Stimulated activated CD4-positive, alpha-beta T cell treated with anti-CD3 and anti-CD28 coated beads, Interleukin-12 subunit alpha, Interleukin-12 subunit beta, amount 100 ng/mL, for 48 hours (primary cell): ENCODE results near the gene SLC13A4.
A peak's percentile ranks its signal among the peaks of the same experiment; 100 is the strongest.

ENCODE experiments used
- DNase-seq, 3 donors: peaks; one replicate each; pipeline ENCODE4 v3.0.0-alpha.2; 2020; ENCODE audit warnings: low read depth in 2 of 3, low spot score in 1 of 3

Gene SLC13A4

DNA sequence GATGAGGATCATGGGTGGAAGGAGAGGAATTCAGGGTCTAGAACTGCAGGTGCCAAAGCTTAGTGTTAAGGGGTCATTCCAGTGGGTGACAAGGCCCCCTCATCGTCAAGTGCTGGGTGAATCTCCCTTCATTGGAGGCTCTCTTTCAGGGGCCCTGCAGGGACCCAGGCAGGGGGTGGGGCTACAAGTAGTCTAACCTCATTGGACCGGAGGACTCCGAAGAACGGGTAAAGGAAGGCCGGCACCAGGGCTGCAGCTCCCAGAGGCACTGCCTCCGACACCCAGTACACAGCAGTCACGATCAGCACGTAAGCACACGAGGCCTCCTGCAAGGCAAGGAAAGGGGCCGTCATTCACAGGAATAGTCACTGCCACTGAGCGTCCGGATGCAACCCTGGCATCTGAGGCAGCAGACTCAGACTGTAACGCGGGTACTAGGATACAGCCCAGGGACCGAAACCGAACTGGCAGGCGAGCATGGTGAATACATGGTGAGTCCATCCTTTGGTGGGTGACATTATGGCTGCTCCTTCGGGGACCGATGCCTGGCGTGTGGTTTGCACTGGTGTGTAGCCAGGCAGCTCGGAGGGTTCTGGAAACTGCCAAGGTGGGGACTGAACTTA, 6.7 kb downstream of the SLC13A4 start:
- DNase-seq: no peak

DNA sequence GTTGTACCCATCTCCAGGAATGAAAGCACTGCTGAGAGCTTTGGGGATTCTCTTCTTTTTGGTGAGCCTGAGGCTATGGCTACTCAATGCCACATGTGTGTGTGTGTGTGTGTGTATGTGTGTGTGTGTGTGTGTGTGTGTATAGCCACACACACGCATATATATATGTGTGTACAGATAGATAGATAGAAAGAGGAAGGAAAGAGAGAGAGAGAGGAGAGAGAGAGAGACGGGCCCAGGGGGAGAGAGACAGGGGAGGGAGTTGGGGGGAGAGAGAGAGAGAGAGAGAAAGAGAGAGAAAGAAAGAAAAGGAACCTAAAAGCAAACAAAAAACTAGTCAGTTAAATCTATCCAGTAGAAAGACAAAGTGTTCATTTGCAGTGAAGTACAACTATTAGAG, 8.3 kb downstream of the SLC13A4 start:
- DNase-seq: no peak

DNA sequence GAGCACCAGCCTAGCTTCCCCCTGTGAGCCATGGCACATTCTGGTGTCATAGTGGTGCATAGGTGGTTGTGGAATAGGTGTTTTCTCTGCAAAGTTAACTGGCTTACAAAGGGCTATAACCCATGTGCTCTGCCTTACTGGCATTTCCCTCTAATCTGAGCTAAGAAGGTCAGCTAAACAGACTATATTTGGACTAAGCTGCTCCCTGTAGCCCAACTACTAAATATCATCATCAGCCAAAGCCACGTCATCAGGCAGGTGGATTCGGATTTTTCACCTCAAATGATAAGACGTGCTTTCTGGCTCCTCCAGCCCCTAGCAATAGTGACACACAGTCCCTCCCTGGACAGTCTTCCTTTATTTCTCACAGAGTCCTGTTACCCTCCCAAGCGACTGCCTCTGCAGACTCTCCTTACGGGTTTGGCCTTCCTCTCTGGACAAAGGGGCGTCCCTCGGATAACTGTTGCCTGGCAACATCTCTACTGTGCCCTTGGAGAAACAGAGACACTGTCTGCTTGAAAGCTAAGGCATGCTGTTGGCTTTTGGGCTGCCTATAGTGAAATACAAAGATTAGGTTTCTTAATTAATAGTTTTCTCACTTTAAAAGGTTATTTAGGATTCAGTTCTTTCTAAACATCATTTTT, 9.1 kb downstream of the SLC13A4 start:
- DNase-seq: no peak

DNA sequence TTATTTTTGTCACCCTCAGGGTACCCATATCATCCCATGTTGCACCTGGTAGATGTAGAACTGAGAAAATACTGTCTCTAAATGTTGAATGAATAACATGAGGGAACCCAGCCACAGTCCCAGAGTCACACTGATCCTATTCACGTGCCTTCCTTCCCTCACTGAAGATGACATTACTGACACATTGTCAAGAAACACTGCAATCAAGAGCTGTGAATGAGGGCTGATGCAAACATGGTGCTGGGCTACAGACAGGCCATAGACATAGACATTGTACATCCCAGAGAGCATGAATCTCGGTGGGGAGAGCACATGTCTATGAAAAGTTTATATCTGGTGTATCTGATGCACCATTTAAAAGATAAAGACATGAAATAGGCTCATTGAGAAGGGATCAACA, 9.8 kb downstream of the SLC13A4 start:
- DNase-seq: no peak

DNA sequence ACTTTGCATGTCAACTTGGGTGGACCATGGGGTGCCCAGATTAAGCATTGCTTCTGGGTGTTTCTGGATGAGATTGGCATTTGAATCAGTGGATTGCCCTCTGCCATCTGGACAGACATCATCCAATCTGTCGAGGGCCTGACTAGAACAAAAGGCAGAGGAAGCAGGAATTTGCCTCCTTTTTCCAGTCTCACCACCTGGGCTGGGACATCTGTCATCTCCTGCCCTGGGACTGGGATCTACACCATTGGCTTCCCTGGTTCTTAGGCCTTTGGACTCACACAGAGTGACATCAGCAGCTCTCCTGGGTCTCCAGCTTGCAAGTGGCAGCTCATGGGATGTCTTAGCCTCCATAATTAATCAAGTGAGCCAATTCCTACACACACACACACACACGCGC, 10.3 kb downstream of the SLC13A4 start:
- no peak for DNase-seq

DNA sequence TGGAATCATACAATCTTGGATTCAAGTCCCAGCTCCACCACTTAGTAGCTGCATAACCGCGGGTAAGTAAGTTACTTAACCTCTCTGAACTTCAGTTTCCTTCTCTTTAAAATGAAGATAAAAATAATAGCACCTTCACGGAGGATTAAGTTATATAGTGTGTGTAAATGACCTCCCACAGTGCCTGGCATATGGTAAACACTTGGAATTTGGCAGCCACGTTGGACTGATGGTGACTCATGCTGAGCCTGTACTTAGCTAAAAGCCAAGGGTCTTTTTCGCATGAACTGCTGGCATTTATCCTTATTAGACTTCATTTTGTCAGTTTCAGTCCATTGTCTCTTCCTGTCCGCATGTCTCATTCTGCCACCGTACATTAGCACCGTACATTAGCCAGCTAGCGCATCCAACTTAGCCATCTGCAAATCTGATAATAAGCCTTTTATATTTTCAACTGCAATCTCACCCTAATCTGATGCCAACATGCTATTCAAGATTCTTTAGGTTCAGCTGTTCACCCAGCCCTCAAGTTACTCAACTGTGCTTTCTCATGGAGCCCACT, 11.2 kb downstream of the SLC13A4 start:
- no peak for DNase-seq

DNA sequence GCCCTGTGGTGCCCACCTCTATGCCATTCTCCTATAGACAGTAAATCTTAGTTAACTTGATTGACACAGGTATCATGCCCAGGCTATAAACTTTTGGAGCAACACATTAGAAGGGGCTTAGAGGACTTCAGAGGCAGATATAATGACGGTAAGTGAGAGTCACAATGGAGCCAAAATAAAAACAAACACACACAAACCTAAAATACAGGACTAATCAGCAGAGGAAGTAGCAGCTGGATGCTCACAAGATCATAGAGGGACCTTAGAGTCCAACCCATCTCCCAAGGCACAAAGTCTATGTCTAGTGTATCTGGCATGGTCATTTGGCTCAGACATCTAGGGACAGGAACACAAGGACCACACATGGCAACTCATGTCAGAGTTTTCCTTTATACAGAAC, 12.3 kb downstream of the SLC13A4 start:
- no peak for DNase-seq

DNA sequence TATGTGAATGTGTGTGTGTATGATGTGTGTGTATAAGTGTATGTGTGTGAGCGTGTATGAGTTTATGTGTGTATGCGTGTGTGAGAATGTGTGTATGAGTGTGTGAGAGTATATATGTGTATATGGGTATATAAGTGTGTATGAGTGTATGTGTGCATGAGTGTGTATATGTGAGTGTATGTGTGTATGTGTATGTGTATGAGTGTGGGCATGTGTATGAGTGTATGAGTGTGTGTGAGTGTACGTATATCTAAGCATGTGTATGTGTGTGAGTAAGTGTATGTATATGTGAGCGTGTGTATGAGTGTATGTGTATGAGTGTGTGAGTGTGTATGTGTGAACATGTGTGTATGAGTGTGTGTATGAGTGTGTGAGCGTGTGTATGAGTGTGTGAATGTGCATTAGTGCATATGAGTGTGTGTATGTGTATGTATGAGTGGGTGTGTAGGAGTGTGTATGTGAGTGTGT, 12.9 kb downstream of the SLC13A4 start:
- no peak for DNase-seq

DNA sequence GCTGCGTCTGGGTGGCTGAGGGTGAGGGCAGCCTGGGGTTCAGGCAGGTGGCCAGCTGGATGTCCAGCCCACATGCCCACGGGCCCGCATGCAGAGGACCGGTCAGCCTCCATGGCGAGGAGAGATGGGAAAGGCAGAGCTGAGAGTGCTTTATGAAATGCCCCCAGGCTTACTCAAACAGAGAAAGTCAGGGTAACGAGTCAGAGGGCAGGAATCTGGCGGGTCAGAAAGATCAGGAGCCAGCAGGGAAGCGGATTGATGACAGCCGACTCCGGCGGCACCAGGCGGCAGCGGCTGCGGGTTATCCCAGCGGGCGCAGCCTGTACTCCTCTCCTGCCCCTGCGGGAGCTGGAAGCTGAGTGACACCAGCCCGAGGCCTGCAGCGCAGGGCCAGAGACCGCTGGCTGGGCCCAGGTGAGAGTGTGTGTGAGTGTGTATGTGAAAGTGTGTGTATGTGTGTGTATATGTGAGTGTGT, 13.4 kb downstream of the SLC13A4 start:
- no peak for DNase-seq

DNA sequence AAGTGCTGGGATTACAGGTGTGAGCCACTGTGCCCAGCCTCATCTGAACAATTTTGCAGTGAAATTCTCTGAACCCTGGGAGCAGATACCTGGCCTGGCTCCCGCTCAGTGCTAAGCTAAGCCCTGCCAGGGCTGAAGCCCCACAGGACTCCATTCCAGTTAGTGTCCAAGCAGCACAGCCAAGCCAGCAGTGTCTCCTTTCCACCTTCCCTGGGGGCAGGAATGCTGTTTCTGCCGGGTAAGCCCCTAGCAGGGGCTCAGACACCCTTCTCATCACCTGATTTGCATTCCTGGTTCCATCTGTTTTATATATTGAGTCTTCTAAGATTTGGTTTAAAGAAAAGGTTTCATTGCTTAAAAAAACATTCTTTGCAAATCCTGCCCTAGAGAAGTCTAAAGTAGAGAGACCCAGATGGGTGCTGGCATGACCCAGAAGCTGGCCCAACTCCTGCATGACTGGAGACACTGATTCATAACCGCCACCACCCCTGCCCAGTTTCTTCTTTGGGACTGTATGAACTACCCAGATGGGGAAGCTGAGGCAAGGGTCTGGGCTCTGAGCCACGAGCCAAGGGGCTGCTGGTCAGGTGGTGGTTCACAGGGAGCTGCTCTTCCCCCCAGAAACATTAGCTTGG, 14.0 kb downstream of the SLC13A4 start:
- no peak for DNase-seq

DNA sequence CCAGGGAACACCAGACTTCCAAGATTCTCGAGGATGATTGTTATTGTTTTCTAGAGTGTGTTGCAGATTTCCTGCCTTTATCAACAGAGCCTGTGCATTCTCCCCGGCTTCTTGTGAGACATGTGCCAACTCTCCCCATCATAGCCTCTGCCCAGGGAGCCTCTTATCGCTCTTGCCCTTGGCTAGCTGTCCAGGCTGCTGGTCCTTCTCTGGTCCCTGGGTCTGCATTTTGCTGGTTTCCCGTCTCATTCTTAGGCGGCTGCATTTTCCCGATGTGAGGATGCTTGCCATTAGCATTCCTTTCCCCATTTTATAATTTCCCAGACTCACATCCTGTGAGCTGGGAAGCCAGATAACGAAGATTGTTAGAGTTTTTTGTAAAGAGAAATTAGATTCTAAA, 15.2 kb downstream of the SLC13A4 start:
- DNase-seq: no peak

DNA sequence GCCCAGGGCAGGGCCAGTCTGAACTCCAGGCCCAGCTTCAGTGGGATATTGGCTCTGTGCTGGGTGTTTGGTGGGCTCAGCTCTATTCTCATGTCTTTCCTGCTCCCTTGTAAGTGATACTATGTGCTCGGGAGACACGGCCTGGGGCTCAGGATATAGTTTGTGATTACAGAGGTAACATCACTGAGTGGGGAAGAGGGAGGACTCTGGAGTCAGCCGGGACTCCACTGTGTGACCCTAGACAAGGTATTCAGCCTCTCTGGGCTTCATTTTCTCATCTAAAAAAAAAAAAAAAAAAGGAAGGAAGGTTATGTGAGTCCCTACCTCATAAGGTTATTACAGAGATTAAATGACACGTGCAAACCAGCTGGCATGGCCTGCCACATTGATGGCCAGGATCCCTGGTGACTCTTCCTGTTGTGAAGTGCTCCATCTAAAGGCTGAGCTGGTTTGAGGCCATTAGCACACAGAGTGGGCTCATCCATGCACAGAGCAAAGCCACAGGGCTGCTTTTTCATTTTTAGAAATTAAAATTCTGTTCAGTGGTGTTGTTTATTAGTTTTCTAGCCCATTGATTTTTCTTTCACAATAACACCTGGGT, 15.7 kb downstream of the SLC13A4 start:
- no peak for DNase-seq

DNA sequence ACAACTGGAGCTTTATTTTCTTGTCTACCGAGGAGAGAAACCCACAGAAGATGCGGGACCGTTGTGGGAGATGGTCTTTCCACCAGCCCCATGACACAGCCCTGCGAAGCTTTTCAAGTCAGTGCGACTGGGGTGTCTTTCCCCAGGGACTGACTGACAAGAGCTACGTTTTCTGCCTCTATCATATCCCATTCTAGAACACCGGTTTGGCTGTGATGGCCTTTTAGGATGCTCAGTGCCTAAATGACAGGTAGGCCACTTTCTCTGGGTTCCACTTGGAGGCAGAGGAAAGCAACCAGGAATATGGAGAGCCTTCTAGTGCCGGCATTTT, 16.9 kb downstream of the SLC13A4 start:
- DNase-seq: no peak

DNA sequence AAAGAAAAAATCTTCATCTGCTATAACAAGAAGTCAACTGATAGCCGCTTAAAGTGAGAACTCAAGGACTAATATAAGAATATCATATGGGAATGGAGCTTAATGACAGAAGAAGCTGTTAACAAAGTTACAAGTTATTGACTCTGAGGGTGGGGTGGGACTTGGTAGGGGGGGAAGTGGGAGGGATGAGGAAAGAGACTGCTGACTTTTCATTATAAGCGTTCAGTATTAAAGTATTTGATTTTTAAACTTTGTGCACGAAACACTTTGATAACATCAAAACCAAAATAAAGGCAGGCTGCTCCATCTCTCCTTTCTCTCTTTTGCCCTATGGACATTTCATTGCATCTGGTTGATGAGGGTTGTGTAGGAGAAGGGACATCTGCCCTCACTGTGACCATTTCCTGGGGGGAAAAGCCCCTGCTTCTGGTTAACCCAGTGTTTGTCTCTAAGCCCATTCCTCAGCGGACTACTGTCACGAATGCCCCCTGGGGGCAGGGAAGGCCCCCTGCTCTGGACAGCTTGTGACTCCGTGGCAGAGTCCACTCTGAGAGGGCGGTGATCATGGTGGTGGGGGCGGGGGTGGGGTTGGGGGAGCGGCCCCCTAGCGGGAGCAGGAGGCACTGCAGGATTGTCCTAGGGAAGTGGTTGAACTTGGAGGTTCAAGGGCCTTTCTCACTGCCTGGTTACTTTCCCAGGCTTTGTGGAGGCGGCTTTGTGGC, 17.4 kb downstream of the SLC13A4 start:
- peak in 1 of 3 donors; percentile 14 for DNase-seq

DNA sequence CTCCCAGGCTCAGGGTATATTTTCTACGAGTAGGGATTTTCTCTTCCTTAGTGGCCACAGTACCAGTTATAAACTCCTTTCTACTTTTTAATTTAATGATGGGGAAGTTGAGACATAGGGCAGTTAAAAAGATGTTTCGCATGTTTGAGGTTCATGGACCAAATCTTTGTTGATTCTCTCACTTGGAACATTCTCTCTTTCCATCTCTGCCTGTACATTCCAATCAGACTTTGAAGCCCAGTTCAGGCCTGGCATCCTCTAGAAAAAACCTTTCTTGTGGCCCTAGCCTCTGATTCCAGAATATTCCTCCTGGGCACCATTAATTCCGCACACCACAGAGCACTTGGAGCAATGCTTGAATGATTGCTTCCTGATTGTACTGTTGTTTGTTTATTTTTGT, 18.5 kb downstream of the SLC13A4 start:
- DNase-seq: no peak

DNA sequence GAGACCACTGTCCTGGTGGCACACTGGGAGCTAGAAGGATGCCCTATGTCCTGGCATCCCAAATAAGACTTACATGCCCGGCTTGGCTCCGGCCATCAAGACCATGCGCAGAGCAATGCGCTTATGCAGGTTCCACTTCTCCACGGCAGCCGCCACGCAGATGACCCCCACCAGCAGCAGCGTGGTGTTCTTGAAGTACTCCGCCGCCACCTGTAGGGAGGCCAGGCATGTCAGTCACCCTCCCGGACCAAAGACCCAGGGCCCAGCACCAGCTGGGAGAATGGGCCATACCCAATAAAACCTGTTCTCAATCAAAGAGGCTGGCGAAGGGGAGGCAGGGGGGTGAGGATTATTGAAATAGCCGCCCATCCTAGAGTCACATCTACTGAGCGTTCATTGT, 19.9 kb downstream of the SLC13A4 start:
- DNase-seq: no peak

DNA sequence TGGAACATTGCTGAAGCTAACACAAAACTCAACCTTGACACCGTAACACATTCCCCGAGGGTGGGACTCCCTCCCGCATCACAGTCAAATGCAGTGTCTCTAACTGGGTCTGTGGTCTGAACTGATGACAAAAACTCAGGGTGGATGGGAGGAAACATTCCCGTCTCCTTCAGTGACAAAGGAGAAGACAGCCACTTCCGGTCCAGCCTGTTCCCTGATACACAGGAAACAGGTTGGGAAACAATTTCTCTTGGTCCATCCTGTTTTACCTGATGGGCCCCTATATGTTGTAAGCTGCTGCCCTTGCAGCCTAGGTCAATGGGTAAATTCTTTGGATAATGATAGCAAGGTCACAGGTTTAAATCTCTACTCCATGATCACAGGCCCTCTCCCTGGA, 20.4 kb downstream of the SLC13A4 start:
- no peak for DNase-seq

DNA sequence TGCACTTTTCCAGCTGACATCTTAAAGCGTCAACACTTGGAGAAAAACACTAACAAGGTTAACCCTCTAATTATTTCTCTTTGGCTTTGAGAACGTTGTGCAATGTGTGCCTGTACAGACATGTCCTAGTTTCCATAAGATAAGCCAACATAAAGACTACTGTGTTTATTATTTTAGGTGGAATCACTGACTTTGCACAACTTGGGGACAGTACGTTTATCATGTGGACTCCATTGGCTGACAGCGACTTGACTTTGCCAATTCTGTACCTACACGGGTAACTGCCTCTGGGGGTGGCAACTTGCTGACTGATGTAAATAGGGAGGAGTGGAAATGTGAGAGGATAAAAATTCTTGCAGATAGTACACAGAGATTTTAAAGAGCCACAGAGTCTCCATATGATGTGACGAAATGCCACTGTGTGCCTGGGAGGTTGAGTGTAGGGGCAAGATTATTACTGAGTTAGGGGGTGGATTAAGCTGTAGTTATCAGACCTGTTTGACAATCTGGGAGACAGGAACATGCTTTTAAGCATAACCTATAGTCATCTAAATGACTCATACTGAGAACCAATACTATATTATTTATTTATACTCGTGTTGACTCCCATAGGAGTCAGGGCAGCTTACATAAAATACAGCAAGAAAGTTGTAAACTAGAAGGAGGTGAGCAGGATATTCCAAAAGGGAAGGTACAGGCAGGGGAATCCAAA, 21.0 kb downstream of the SLC13A4 start:
- DNase-seq: no peak

DNA sequence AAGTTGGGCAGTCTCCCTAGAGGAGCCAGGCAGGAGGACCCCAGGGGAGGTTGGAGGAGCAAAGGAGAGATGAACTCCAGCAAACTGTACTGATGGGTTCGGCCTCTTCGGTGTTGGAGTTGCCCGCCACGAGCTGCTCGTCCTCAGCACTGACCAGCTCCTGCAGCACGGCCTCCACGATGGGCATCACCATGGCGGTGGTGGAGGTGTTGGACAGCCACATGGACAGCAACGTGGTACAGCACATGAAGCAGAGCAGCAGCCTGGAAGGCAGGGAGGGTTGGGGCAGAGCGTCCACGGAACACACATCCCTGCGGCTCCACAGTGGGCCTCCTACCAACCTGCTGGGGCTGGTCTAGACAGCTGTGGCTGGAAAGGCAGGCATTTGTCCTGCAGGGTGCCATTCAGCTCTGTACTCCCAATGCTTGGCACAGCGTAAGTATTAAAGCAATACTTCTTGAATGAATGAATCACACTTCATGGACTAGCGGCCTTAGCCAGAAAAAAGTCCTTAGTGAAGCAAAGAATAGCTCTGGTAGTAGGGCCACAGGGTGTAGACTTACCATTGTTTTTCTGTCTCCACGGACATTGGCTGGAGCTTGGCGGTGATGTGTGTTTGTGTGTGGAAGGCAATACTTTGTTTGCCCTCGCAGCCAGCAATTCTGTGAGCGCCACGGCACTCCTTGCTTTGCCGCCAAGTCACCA, 21.8 kb downstream of the SLC13A4 start:
- DNase-seq: no peak

DNA sequence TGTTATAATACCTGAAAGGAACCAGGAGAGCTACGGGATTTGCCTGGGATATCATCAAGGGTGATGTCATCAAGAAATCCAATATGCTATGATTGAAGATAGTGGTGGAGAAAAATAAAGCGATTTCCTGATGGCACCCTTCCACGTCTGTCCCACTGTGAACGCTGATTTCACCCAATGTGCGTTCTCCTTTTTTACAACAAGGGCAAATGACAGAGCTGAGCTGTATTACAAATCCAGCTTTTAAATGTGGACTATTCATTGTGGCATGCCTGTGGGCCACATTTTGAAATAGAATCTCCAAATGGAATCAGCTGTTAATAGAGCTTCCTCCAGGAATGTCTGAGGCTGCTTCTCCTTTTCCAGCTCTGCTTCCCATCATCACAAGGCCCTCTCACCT, 23.3 kb downstream of the SLC13A4 start:
- no peak for DNase-seq
